Activated naive CD4-positive, alpha-beta T cell treated with anti-CD3 and anti-CD28 coated beads, Interleukin-2, amount 50 U/mL, for 24 hours (primary cell): Measurements from ENCODE around the gene PES1.
"Not testable (repeated sequence)": the region's sequence is repeated elsewhere in the genome, so short reads cannot be mapped to it uniquely, and the experiment has no call there.

Source experiments
- H3K27ac Mint-ChIP-seq: one replicate; pipeline ENCODE4 v1.8.0; 2021; ENCODE audit warnings: mild to moderate bottlenecking, mixed read lengths
- H3K27me3 Mint-ChIP-seq: one replicate; pipeline ENCODE4 v1.8.0; 2021; ENCODE audit warnings: mixed read lengths
- H3K36me3 Mint-ChIP-seq: one replicate; pipeline ENCODE4 v1.8.0; 2021; ENCODE audit warnings: mixed read lengths
- H3K4me1 Mint-ChIP-seq: one replicate; pipeline ENCODE4 v1.8.0; 2021; ENCODE audit warnings: mixed read lengths
- H3K4me3 Mint-ChIP-seq: one replicate; pipeline ENCODE4 v1.8.0; 2021; ENCODE audit warnings: mild to moderate bottlenecking, mixed read lengths
- H3K9me3 Mint-ChIP-seq: one replicate; pipeline ENCODE4 v1.8.0; 2021; ENCODE audit warnings: mixed read lengths

The PES1 gene

DNA sequence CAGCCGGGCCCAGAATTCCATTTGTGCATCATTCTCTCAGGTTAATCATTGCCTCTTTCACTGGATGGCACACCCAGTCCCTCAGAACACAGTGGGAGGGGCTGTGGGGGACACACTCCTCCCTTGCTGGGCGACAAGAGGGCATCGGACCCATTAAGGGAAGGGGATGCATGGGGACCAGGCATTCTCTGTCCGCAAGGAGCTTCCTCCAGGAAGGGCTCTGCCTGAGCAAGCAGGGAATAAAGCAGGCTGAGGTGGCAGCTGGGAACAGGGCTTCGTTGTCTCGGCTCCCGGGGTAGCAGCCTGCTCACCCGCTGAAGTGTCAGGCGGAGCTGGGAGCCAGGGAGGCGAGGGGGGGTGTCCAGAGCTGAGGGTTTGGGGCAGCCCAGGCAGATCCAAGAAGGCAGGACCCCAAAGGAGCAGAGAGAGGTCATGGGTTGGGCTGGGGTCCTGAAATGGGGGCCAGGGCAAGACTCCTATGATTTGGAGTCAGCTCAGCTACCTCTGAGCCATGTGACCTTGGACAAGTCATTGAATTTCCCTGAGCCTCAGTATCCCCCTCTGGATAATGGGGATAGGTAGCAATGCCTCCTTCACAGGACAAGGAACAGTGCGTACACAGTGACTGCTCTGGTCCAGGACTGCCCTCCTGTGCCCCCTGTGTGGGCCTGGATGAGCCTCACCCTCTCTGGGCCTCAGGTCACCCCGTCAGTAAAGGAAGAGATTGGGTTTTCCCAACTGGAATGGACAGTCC, 18.7 kb downstream of the PES1 start:
- Mint-ChIP-seq H3K36me3 (peaks cover 11% of the 10 kb centered on the region), H3K4me1 (no peaks in the 10 kb centered on the region), H3K27ac (no peak overlapping the region), H3K27me3 (peaks cover 4% of the 10 kb centered on the region), H3K4me3 (no peak overlapping the region), H3K9me3 (no peaks in the 10 kb centered on the region)

DNA sequence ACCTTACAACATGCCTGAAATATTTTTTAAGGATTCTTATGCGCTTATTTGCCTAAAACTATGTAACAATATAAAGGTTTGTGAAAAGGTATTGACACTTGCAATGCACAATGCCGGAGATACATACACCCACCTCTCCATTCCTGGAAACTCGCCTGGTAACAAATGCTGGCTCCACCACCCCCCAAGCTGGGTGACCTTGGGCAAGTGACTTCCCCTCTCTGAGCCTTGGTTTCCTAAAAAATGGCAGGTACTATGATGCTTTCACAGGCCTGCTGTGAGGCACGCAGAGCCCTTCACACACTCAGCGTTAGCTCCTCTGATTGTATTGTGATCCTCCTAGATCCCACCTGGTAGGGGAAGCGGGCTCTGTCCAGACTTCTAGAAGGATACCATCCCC, 19.5 kb downstream of the PES1 start:
- Mint-ChIP-seq H3K4me1 (no peaks in the 10 kb centered on the region), H3K27me3 (peaks cover 4% of the 10 kb centered on the region), H3K9me3 (no peaks in the 10 kb centered on the region), H3K27ac (no peak overlapping the region), H3K4me3 (no peak overlapping the region), H3K36me3 (peaks cover 6% of the 10 kb centered on the region)

DNA sequence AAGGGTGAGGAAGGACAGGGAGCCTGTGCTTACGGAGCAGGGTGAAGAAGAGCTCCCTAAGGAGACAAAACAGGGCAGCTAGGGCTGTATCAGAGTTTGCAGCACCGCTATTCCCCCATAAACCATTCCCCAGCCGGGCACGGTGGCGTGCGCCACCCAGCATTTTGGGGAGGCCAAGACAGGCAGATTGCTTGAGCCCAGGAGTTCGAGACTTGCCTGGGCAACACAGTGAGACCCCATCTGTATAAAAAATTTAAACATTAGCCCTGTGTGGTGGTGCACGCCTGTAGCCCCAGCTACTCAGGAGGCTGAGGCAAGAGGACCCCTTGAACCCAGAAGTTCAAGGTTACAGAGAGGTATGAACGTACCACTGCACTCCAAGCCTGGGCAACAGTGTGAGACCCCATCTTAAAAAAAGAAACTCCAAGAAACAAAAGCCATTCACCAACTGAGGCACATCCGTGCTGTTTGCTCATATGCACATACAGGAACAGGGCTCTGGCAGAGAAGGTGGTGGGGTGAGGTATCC, 22.0 kb downstream of the PES1 start:
- peaks cover 4% of the 10 kb centered on the region for H3K27me3 Mint-ChIP-seq
- H3K4me1 Mint-ChIP-seq = no peaks in the 10 kb centered on the region
- H3K27ac Mint-ChIP-seq = no peak overlapping the region
- H3K9me3 Mint-ChIP-seq = no peaks in the 10 kb centered on the region
- no peaks in the 10 kb centered on the region for H3K36me3 Mint-ChIP-seq
- H3K4me3 Mint-ChIP-seq = no peak overlapping the region

DNA sequence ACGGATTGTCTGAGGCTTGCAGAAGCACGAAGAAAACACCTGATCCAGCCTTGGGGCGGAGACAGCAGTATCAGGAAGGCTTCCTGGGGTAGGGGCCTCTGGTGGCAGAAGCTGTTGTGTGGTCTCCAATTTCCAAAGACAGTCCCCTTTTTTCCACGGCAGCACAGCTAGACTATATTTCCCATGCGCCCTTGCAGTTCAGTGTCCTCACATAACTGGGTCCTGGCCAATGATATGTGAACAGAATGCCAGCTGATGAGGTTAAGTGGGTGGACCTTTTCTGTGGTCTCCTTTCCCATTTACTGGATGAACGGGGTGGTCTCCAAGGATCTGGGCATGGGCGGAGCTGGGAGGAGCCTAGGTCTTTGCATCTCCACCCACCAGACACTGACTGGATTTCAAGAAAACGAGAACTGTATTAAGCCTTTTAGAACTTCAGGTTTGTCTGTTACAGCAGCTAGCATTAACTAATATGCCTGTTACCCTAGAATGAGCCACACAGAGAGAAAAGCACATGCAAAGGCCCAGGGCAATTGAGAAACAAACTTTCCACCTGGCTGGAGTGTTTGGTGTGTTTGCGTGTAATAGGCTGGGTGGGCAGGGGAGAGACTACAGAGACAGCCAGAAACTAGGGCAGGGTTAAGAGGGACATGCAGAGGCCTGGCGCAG, 23.4 kb downstream of the PES1 start:
- H3K4me3 Mint-ChIP-seq = no peak overlapping the region

DNA sequence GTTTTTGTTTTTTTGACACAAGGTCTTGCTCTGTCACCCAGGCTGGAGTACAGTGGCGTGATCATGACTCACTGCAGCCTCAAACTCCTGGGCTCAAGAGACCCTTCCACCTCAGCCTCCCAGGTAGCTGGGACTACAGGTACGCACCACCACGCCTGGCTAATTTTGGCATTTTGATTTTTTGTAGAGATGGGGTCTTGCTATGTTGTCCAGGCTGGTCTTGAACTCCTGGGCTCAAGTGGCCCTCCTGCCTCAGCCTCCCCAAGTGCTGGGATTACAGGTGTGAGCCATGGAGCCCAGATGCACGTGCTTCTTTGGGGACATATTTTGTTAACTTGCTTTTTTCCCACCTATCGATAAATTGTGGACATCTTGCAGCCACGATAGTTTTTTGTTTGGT, 24.4 kb downstream of the PES1 start:
- not testable (repeated sequence) for H3K4me1 Mint-ChIP-seq, H3K36me3 Mint-ChIP-seq, H3K9me3 Mint-ChIP-seq, H3K27me3 Mint-ChIP-seq, H3K4me3 Mint-ChIP-seq, H3K27ac Mint-ChIP-seq

More for the DNA sequence above, 23.4 kb downstream of the PES1 start:
- Mint-ChIP-seq H3K9me3 (no peaks in the 10 kb centered on the region), H3K36me3 (no peaks in the 10 kb centered on the region), H3K27me3 (peaks cover 4% of the 10 kb centered on the region), H3K27ac (no peak overlapping the region), H3K4me1 (no peaks in the 10 kb centered on the region)

DNA sequence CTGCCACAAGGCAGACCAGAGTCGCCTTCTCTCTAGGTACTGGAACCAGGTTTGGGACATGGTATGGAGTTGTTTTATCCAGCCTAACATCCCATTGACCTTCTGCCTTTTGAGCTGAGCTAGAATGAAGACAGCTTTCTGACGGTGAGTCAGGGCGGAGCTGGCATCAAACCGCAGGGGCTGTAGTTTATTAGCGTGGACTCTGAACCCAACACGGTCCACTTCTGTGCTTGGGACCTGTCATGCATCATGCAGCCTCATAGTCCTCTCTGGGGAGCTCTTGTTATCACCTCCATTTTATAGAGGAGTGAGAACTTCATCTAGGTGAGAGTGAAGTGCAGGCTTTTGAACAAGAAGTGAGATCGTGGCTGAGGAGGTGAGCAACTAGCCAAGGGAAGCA, 25.6 kb downstream of the PES1 start:
- Mint-ChIP-seq H3K9me3 (no peaks in the 10 kb centered on the region), H3K4me3 (no peak overlapping the region), H3K36me3 (no peaks in the 10 kb centered on the region), H3K27ac (no peak overlapping the region), H3K4me1 (no peaks in the 10 kb centered on the region), H3K27me3 (peaks cover 4% of the 10 kb centered on the region)

DNA sequence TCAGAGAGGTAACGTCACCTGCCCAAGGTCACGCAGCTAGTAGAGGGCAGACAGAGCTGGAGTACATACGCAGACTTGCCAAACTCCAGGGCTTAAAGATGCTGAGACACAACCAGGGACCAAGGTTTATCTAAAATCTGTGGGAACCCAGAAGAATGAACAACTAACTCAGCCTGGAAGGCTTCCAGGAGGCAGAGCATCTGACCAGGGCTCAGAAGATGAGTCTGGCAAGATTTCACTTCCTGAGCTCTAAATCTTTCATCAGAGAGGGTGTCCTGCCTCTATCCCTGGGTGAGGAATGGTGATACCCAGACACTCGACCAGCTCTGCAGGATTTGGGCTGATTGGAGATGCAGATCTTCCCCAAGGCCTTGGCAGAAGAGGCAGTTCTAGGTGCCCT, 26.4 kb downstream of the PES1 start:
- Mint-ChIP-seq H3K4me3 (no peak overlapping the region), H3K27ac (no peak overlapping the region), H3K36me3 (no peaks in the 10 kb centered on the region), H3K9me3 (no peaks in the 10 kb centered on the region), H3K27me3 (peaks cover 4% of the 10 kb centered on the region), H3K4me1 (no peaks in the 10 kb centered on the region)

DNA sequence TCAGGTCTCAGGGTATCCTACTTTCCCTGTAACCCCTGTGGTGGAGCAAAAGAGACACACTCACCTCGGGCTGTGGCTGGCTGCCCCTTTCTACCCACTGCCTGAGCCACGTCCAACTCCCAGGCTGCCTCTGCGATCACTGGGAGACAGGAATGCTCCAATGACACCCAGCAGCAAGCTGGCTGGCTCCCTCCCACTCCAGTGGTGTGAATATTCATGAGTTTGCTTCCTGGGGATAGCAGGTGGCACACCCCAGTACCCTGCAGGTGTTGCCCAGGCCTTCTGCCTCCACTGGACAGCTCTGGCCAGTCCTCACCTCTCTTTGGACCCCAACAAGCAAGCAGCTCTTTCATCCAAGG, 27.0 kb downstream of the PES1 start:
- Mint-ChIP-seq H3K36me3 (no peaks in the 10 kb centered on the region), H3K27me3 (peaks cover 4% of the 10 kb centered on the region), H3K27ac (no peak overlapping the region), H3K4me1 (no peaks in the 10 kb centered on the region), H3K9me3 (no peaks in the 10 kb centered on the region), H3K4me3 (no peak overlapping the region)

DNA sequence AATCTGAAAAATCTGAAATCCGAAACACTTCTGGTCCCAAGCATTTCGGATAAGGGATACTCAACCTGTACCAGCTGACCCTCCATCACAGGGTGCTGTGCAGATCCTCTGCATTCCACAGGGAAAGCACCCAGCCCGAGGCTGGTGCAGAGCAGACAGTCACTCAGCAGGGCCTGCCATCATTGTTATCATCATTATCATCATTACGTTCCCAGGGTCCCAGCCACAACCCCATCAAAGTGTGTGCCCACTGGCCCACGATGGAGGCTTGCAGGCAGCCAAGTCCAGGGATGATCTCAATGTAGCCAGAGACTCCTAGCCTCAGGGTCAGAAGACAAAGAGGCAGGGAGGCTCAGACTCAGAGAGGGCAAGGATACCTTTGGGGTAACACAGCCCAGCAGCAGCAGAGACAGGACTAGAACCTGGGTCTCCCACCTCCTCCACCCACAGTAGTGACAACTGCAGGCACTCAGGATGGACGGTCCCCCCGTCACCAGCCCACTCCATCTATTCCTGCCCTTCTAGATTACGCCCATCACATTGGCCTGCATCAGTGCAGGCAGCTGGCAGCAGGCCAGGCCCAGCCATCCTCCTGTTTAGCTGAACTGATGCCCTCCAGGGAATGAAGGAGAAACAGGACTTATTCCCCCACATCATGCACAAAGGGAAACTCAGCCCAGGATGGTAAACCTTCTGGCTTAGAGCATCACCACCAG, 27.5 kb downstream of the PES1 start:
- Mint-ChIP-seq H3K36me3 (no peaks in the 10 kb centered on the region), H3K27me3 (peaks cover 4% of the 10 kb centered on the region), H3K9me3 (no peaks in the 10 kb centered on the region), H3K4me3 (no peak overlapping the region), H3K27ac (no peak overlapping the region), H3K4me1 (no peaks in the 10 kb centered on the region)

DNA sequence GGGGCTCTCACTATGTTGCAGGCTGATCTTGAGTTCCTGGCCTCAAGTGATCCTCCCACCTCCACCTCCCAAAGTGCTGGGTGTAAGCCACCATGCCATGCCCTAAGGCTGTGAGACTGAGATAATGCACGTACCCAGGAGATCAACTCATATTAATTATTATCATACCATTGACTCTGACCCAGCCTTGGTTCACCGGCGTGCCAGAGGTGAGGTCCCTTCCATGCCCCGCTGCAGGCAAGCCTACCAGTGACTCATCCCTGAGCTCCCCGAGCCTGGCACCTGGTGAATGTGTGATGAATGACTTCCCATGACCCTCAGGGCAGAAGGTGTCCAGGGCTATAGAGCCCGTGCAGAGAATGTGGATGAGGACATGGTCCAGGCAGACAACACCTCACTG, 29.3 kb downstream of the PES1 start:
- Mint-ChIP-seq H3K27ac (no peak overlapping the region), H3K9me3 (no peaks in the 10 kb centered on the region), H3K27me3 (no peaks in the 10 kb centered on the region), H3K36me3 (no peaks in the 10 kb centered on the region), H3K4me3 (no peak overlapping the region), H3K4me1 (no peaks in the 10 kb centered on the region)

DNA sequence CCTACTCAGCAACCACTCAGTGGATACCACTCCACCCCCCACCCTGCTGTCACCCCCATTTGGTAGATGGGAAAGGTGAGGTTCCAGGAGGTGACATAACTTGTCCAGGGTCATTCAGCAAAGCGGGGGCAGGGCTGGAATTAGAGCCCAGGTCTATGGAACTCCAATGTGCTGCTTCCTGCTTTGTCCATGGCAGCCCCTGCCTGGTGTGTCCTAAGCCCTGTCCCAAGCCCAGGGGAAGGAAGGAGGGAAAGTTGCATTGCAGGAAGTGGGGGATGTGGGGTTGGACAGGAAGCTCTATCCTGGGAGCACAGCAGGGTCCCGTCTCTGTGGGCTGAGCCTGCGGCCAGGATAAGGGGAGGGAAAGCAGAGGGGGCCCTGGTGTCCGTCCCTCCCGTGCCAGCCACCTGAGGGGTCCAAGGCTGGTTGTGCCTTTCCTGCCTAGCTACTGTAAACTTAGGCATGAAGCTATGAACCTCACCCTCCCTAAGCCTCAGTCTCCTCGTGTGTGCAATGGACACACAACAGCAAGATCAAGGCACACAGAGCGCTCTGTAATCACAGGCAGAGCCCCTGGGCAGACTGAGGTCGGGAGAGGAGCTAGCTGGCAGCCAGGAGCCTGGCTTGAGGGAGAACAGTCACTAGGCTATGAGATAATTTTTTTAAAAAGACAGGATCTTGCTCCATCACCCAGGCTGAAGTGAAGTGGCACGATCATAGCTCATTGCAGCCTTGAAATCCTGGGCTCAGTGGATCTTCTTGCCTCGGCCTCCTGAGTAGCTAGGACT, 30.1 kb downstream of the PES1 start:
- Mint-ChIP-seq H3K27ac (no peak overlapping the region), H3K4me1 (no peaks in the 10 kb centered on the region), H3K27me3 (no peaks in the 10 kb centered on the region), H3K9me3 (no peaks in the 10 kb centered on the region), H3K36me3 (no peaks in the 10 kb centered on the region), H3K4me3 (no peak overlapping the region)

DNA sequence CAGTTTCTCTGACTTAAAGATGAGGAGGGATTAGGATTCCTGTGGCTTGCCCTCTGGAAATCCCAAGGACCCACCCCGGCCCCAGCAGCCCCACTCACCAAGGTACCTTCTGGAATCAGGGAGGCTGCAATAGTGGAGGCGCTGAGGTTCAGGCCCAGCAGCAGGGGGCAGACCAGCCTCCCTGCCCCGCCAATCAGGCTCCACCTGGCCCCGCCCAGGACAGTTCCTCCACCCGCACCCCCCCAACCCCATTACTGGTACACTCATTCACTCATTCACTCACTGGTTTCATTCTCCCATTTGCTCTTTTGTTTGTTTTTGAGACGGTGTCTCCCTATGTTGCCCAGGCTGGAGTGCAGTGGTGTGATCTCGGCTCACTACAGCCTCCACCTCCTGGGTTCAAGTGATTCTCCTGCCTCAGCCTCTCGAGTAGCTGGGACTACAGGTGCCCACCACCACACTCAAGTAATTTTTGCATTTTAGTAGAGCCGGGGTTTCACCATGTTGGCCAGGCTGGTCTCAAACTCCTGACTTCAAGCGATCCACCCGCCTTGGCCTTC, 31.0 kb downstream of the PES1 start:
- not testable (repeated sequence) for H3K36me3 Mint-ChIP-seq, H3K4me1 Mint-ChIP-seq, H3K27me3 Mint-ChIP-seq, H3K9me3 Mint-ChIP-seq, H3K27ac Mint-ChIP-seq, H3K4me3 Mint-ChIP-seq

DNA sequence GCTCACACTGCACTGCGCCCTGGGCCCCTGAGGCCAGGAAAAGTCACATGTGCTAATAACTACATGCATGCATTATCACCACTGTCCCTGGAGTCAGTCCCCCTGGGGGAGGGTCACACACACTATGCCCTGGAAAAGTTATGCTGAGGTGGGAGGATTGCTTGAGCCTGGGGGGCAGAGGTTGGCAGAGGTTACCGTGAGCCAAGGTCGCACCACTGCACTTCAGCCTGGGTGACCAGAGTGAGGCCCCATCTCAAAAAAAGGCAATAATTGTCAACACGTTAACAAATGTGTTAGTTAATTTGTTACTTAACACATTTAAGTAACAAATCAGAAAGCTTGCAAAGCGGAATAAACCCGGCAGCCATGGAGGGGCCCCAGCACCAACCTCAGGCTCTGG, 31.8 kb downstream of the PES1 start:
- Mint-ChIP-seq H3K9me3 (no peaks in the 10 kb centered on the region), H3K36me3 (no peaks in the 10 kb centered on the region), H3K4me3 (no peak overlapping the region)

DNA sequence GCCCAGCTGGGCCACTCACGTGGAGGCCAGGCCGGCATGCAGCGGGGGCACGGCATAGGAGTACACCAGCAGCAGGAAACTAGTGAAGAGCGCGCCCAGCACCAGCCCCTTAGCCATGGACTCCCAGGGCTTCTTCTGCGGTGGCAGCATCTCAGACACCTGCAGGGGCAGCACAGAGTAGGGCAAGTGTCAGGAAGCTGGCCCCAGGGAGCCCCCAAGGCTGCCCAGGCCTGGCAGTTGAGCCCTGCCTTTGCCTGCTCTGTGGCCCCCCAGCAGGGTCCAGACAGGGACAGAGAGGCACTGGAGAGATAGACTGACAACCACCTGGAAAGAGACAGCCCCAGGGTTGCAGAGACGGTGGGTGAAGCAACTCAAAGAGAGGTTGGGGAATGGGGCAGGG, 34.5 kb downstream of the PES1 start:
- Mint-ChIP-seq H3K36me3 (no peaks in the 10 kb centered on the region), H3K27ac (no peak overlapping the region), H3K4me3 (no peak overlapping the region), H3K9me3 (no peaks in the 10 kb centered on the region), H3K27me3 (no peaks in the 10 kb centered on the region), H3K4me1 (no peaks in the 10 kb centered on the region)

More for the DNA sequence above, 31.8 kb downstream of the PES1 start:
- H3K27me3 Mint-ChIP-seq = no peaks in the 10 kb centered on the region
- no peak overlapping the region for H3K27ac Mint-ChIP-seq
- no peaks in the 10 kb centered on the region for H3K4me1 Mint-ChIP-seq

DNA sequence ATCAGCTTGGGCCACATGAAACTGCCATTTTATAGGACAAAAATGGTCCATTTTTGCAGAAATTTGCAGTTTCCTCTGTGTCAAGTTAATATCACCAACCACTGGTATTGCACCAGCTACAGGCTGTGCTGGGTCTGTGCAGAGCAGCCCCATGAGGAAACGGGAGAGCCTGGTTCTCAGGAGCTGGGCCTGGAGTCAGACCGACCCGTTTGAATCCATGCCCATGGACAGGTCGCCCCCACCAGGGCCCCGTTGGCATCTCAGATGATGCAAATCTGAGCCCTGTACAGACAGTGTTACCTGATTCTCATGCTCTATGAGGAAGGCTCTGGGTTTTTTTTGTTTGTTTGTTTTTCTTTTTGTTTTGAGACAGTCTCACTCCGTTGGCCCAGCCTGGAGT, 35.3 kb downstream of the PES1 start:
- H3K4me3 Mint-ChIP-seq = no peak overlapping the region
- H3K4me1 Mint-ChIP-seq = no peaks in the 10 kb centered on the region

More for the DNA sequence above, 35.3 kb downstream of the PES1 start:
- Mint-ChIP-seq H3K36me3 (no peaks in the 10 kb centered on the region), H3K9me3 (no peaks in the 10 kb centered on the region), H3K27me3 (no peaks in the 10 kb centered on the region), H3K27ac (no peak overlapping the region)
